Peyer's patch (tissue), 4 donors: ENCODE data around the gene PPP4R4. TPM values are rescaled to one million over a fixed set of nuclear protein-coding genes. Genes with fewer than 3 reads are reported as not detected.

Experiments used
- DNase-seq, 3 donors: peaks; one replicate each; pipeline ENCODE4 v3.0.0-alpha.2; 2017 to 2019
- H3K27ac ChIP-seq, 4 donors: fragments of 200-600 bp; sonication (generic); one replicate each; pipeline ENCODE4 v1.5.1; 2016 to 2019
- H3K27me3 ChIP-seq, 2 donors: fragments of 200-600 bp; sonication (generic); one replicate each; pipeline ENCODE4 v1.5.1; 2019
- H3K36me3 ChIP-seq, 3 donors: fragments of 200-600 bp; sonication (generic); one replicate each; pipeline ENCODE4 v1.5.1; 2016 to 2019
- H3K4me1 ChIP-seq, 4 donors: fragments of 200-600 bp; sonication (generic); one replicate each; pipeline ENCODE4 v1.5.1; 2016 to 2019
- H3K4me3 ChIP-seq, 4 donors: fragments of 200-600 bp; sonication (generic); 1 replicate in 3 of 4; 2 replicates in 1 of 4; pipeline ENCODE4 v1.5.1; 2016 to 2019; ENCODE audit warnings: mild to moderate bottlenecking in 1 of 4
- H3K9me3 ChIP-seq, 4 donors: fragments of 200-600 bp; sonication (generic); one replicate each; pipeline ENCODE4 v1.5.1; 2016 to 2019; ENCODE audit warnings: mild to moderate bottlenecking in 1 of 4
- CTCF ChIP-seq, 6 experiments: fragments of 450-650 bp in 4 of 6; fragments of 200-600 bp in 2 of 6; sonication (generic) in 1 of 6; IDR thresholded peaks; one replicate each; pipeline ENCODE4 v1.5.1; 2017 to 2019; ENCODE audit warnings: antibody characterized with exemption in 6 of 6, mild to moderate bottlenecking in 3 of 6, moderate library complexity in 1 of 6
- POLR2A ChIP-seq, 2 donors: fragments of 450-650 bp; IDR thresholded peaks; one replicate each; pipeline ENCODE4 v1.5.1; 2017; ENCODE audit warnings: antibody characterized with exemption in 2 of 2, mild to moderate bottlenecking in 2 of 2, moderate library complexity in 2 of 2
- total RNA-seq, 4 donors: library from RNA; depleted of rRNA; stranded (reverse); fragments of >200 nt; gene quantifications; one replicate each; pipeline ENCODE4 v1.1.0, GENCODE V29; 2016

Gene PPP4R4
- 1 to 10 TPM in 2 of 4 donors, not detected in 2; 2.5 to 5.0 TPM for total RNA-seq

GRCh38 chr14:94173885-94174603, at the start of gene PPP4R4:
TSS of gene PPP4R4 (plus strand) at chr14:94174322. CDS start at chr14:94174466, 144 bp downstream.
- no peaks in the 10 kb centered on the region for H3K9me3 ChIP-seq
- H3K27me3 ChIP-seq: peaks cover 0 to 19% of the 10 kb centered on the region in 2 donors
- peak within 1 kb of the TSS; percentile 45 to 68 (median 64) for H3K4me3 ChIP-seq
- peak within 1 kb of the TSS in 2 of 4 donors; percentile 35 to 59 for H3K27ac ChIP-seq
- DNase-seq: peak; percentile 73 to 91 (median 87)
- peaks cover 5 to 16% (median 9%) of the 10 kb centered on the region in 4 donors for H3K4me1 ChIP-seq
- TF ChIP-seq CTCF (IDR thresholded peaks at IDR 0.05) (no peak), POLR2A (IDR thresholded peaks at IDR 0.05) (no peak)
- H3K36me3 ChIP-seq: no peaks in the 10 kb centered on the region

DNA sequence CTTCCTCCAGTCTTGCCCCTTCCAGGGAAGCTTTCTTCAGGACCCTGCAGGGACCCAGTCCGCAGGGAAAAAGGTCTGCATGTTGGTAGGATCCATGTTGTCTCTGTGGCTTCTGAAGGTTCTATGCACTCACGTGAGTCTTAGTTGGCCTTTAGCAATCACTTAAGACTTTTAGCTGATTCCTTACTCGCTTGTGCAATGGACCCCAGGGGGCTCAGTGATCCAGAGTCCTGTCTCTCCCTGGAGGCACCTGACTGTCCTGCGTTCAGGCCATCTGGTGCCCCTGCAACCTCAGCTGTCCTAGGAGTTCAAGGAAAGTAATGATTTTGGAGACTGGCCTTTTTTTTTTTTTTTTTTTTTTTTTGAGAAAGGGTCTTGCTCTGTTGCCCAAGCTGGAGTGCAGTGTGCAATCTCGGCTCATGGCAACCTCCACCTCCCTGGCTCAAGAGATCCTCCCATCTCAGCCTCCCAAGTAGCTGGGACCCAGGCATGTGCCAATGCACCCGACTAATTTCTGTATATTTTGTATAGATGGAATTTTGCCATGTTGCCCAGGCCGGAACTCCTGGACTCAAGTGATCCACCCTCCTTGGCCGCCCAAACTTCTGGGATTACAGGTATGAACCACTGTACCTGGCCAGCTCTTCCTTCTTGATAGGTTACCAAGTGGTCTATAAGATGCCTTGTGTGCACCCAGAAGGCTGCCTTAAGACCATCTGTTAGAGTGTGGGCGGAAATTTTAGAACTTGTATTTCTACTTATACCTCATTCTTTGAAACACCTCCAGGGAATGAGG, 49.3 kb upstream of the PPP4R4 start:
- Histone ChIP-seq H3K4me3 (no peak overlapping the region), H3K9me3 (peaks cover 0 to 4% (median 0%) of the 10 kb centered on the region in 4 donors), H3K36me3 (no peaks in the 10 kb centered on the region), H3K4me1 (peaks cover 0 to 9% (median 2%) of the 10 kb centered on the region in 4 donors), H3K27me3 (no peaks in the 10 kb centered on the region), H3K27ac (no peak overlapping the region)
- peak in 1 of 3 donors; percentile 23 for DNase-seq
- TF ChIP-seq CTCF (IDR thresholded peaks at IDR 0.05) (no peak), POLR2A (IDR thresholded peaks at IDR 0.05) (no peak)

- no peaks in the 10 kb centered on the region for H3K36me3 ChIP-seq
- peaks cover 0 to 14% (median 3%) of the 10 kb centered on the region in 4 donors for H3K4me1 ChIP-seq
- no peak overlapping the region for H3K27ac ChIP-seq
- H3K9me3 ChIP-seq: no peaks in the 10 kb centered on the region
- no peaks in the 10 kb centered on the region for H3K27me3 ChIP-seq
- peak in 2 of 3 donors; percentile 10 to 15 for DNase-seq
- H3K4me3 ChIP-seq: no peak overlapping the region
- TF ChIP-seq CTCF (IDR thresholded peaks at IDR 0.05) (no peak), POLR2A (IDR thresholded peaks at IDR 0.05) (no peak)
Measured at GRCh38 chr14:94125659-94126418, 48.3 kb upstream of the PPP4R4 start.

DNA sequence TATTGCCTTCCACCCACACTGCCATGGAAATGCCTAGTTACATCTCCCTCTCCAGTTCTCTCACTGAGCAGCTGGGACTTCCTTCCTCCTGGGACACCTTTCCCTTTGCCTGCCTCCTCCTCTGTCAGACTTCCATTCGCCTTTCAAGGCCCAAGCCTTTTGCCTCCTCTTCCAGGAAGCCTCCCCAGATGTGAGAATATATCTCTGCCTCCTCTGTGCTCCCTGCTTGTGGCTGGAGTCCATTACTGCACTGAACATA, 47.8 kb upstream of the PPP4R4 start:
- no peaks in the 10 kb centered on the region for H3K36me3 ChIP-seq
- peak in 1 of 3 donors; percentile 29 for DNase-seq
- TF ChIP-seq CTCF (IDR thresholded peaks at IDR 0.05) (no peak), POLR2A (IDR thresholded peaks at IDR 0.05) (no peak)

GRCh38 chr14:94126800-94127199, 47.3 kb upstream of the PPP4R4 start:
- DNase-seq: no peak
- Histone ChIP-seq H3K4me1 (peaks cover 0 to 14% (median 3%) of the 10 kb centered on the region in 4 donors), H3K27me3 (no peaks in the 10 kb centered on the region), H3K4me3 (no peak overlapping the region), H3K27ac (no peak overlapping the region), H3K36me3 (no peaks in the 10 kb centered on the region), H3K9me3 (no peaks in the 10 kb centered on the region)
- TF ChIP-seq CTCF (IDR thresholded peaks at IDR 0.05) (no peak), POLR2A (IDR thresholded peaks at IDR 0.05) (no peak)

More for the DNA sequence above, 47.8 kb upstream of the PPP4R4 start:
- Histone ChIP-seq H3K27ac (no peak overlapping the region), H3K4me1 (peaks cover 0 to 14% (median 3%) of the 10 kb centered on the region in 4 donors), H3K4me3 (no peak overlapping the region), H3K27me3 (no peaks in the 10 kb centered on the region), H3K9me3 (no peaks in the 10 kb centered on the region)
